Smooth muscle cell (in vitro differentiated cells): ENCODE data around the gene EPS8. TPM values are rescaled to one million over a fixed set of nuclear protein-coding genes. Genes with fewer than 3 reads are reported as not detected.

ENCODE experiments used
- DNase-seq: peaks from one replicate; lab custom pipeline; 2025; ENCODE audit not compliant: unreplicated experiment; lab: John Stamatoyannopoulos, UW
- H2AFZ ChIP-seq: fragments of 200-600 bp; sonication (generic); 2 replicates; pipeline ENCODE4 v1.6.0; 2016; ENCODE audit warnings: antibody characterized with exemption, low read depth, mild to moderate bottlenecking
- H3F3A ChIP-seq: fragments of 200-600 bp; sonication (generic); 2 replicates; pipeline ENCODE4 v1.6.0; 2017; ENCODE audit warnings: antibody characterized with exemption, low read depth
- H3K27ac ChIP-seq: fragments of 200-600 bp; sonication (generic); 2 replicates; pipeline ENCODE4 v1.5.1; 2016; ENCODE audit warnings: low read depth, mild to moderate bottlenecking
- H3K27me3 ChIP-seq: fragments of 200-600 bp; sonication (generic); 2 replicates; pipeline ENCODE4 v1.6.1; 2016; ENCODE audit warnings: low read depth, mild to moderate bottlenecking
- H3K36me3 ChIP-seq: fragments of 200-600 bp; sonication (generic); 2 replicates; pipeline ENCODE4 v1.5.1; 2016; ENCODE audit warnings: low read depth
- H3K4me1 ChIP-seq: fragments of 200-600 bp; sonication (generic); 2 replicates; pipeline ENCODE4 v1.5.1; 2016; ENCODE audit warnings: low read depth
- H3K4me2 ChIP-seq: fragments of 200-600 bp; sonication (generic); 2 replicates; pipeline ENCODE4 v1.6.0; 2016; ENCODE audit warnings: mild to moderate bottlenecking
- H3K4me3 ChIP-seq: fragments of 200-600 bp; sonication (generic); 2 replicates; pipeline ENCODE4 v1.5.1; 2016; ENCODE audit warnings: mild to moderate bottlenecking
- H3K79me2 ChIP-seq: fragments of 200-600 bp; sonication (generic); 2 replicates; pipeline ENCODE4 v1.6.0; 2016; ENCODE audit warnings: low read depth, mild to moderate bottlenecking
- H3K9ac ChIP-seq: fragments of 200-600 bp; sonication (generic); 2 replicates; pipeline ENCODE4 v1.6.0; 2016; ENCODE audit warnings: low read depth
- H3K9me3 ChIP-seq: fragments of 200-600 bp; sonication (generic); replicated peaks from 2 replicates; pipeline ENCODE4 v1.5.1; 2016; ENCODE audit warnings: low read depth
- H4K20me1 ChIP-seq: fragments of 200-600 bp; sonication (generic); 2 replicates; pipeline ENCODE4 v1.6.0; 2016; ENCODE audit warnings: low read depth
- WGBS: methylation state at CpG from one replicate; pipeline ENCODE4 v1.1.7; 2016; ENCODE audit warnings: low lambda C conversion rate; 5-methylcytosine and 5-hydroxymethylcytosine counted together
- polyA plus RNA-seq: library from polyadenylated mRNA; unstranded; fragments of >200 nt; fragmentation: Nextera tagmentation; extraction: Ambion mirVana; gene quantifications from 2 replicates; pipeline ENCODE4 v1.2.1, GENCODE V29; 2016
- total RNA-seq: library from RNA; depleted of rRNA; stranded (reverse); fragments of >200 nt; gene quantifications from 2 replicates; pipeline ENCODE4 v1.2.3, GENCODE V29; 2014
- TF ChIP-seq, protein P1 (sequence below): fragments of 200-600 bp; sonication (generic); IDR thresholded peaks from 2 replicates; pipeline ENCODE4 v1.5.1; 2017; ENCODE audit warnings: borderline replicate concordance, mild to moderate bottlenecking, antibody characterized with exemption; ENCODE audit not compliant: insufficient read depth, poor library complexity, severe bottlenecking

The EPS8 gene
- total and polyA plus RNA-seq, 2 experiments from 2014 or later, result 27.5 to 68.3 TPM

DNA sequence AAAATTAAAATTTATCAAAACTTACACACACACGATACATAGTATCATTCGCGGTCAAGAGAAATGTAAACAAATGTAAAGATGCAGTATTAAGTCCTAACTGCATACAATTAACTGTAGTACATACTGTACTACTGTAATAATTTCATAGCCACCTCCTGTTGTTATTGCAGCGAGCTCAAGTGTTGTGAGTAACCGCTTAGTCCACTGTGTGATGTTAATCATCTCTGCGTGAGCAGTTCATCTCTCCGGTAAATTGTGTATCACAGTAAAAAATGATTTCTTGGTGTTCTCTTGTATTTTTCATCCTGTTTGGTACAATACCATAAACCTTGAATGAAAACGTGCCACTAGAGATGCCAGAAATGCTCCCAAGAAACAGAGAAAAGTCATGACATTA lies 6.5 kb downstream of the EPS8 start:
- no peaks in the 10 kb centered on the region for H3K27me3 ChIP-seq
- peaks cover 11% of the 10 kb centered on the region for H3K4me1 ChIP-seq
- no peaks in the 10 kb centered on the region for H3K9me3 ChIP-seq
- TF ChIP-seq, protein P1, sequence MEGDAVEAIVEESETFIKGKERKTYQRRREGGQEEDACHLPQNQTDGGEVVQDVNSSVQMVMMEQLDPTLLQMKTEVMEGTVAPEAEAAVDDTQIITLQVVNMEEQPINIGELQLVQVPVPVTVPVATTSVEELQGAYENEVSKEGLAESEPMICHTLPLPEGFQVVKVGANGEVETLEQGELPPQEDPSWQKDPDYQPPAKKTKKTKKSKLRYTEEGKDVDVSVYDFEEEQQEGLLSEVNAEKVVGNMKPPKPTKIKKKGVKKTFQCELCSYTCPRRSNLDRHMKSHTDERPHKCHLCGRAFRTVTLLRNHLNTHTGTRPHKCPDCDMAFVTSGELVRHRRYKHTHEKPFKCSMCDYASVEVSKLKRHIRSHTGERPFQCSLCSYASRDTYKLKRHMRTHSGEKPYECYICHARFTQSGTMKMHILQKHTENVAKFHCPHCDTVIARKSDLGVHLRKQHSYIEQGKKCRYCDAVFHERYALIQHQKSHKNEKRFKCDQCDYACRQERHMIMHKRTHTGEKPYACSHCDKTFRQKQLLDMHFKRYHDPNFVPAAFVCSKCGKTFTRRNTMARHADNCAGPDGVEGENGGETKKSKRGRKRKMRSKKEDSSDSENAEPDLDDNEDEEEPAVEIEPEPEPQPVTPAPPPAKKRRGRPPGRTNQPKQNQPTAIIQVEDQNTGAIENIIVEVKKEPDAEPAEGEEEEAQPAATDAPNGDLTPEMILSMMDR, result no peak
- no peak overlapping the region for H3K9ac ChIP-seq
- no peaks in the 10 kb centered on the region for H3K36me3 ChIP-seq
- no peak overlapping the region for H2AFZ ChIP-seq
- peaks cover 89% of the 10 kb centered on the region for H3K79me2 ChIP-seq
- H4K20me1 ChIP-seq, result peaks cover 27% of the 10 kb centered on the region
- DNase-seq, result no peak
- peaks cover 11% of the 10 kb centered on the region for H3F3A ChIP-seq
- H3K27ac ChIP-seq, result no peak overlapping the region
- no peak overlapping the region for H3K4me2 ChIP-seq
- WGBS, result 93% methylated on average over 8 of the region's 8 CpGs
- no peak overlapping the region for H3K4me3 ChIP-seq

DNA sequence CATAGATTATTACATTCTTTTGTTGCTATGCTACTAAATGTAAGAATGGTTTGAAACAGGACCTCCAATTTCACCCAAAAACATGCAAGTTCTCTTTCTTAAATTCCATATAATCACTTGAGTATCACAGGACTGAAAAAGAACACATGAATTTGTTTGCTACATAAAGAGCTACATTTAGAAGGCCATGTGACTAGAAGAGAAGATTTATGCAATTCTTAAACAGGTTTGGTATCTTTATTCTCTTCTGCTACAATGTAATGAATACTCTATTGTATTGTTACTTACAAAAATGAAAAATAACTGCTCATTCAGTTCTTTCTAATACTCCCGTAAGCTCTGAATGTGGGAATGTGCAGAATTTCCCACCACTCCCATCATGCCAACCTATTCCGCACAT lies 9.3 kb downstream of the EPS8 start:
- Histone ChIP-seq H3K4me3 (no peak overlapping the region), H3K4me2 (peak overlapping the region; percentile 76), H3K27me3 (no peaks in the 10 kb centered on the region), H3K79me2 (peaks cover 89% of the 10 kb centered on the region), H4K20me1 (peaks cover 8% of the 10 kb centered on the region), H3F3A (peaks cover 11% of the 10 kb centered on the region), H3K4me1 (peaks cover 11% of the 10 kb centered on the region), H3K36me3 (no peaks in the 10 kb centered on the region), H2AFZ (no peak overlapping the region), H3K9me3 (no peaks in the 10 kb centered on the region), H3K9ac (peak overlapping the region; percentile 1), H3K27ac (peak overlapping the region; percentile 67)
- TF ChIP-seq, protein P1, result no peak
- no peak for DNase-seq
- 63% methylated on average over 2 of the region's 2 CpGs for WGBS

DNA sequence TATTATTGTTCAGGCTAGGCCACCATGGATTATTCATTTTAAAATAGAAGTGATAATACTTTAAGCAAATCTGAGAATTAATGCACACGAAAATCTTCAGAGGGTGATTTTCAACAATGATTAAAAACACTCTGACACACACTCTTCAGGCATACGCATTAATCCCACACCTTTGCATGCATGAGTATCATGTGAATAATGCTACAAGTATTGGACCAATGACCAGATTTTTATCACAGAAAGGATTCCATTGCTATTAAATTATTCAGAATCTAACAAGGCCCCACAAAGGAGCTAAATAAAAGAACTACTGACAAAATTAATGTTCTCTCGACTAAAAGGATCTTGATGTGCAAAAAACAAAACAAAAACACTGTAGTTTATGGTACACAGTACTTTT lies 11.1 kb downstream of the EPS8 start:
- Histone ChIP-seq H4K20me1 (no peaks in the 10 kb centered on the region), H3F3A (peaks cover 11% of the 10 kb centered on the region), H3K36me3 (no peaks in the 10 kb centered on the region), H3K27me3 (no peaks in the 10 kb centered on the region), H3K4me3 (no peak overlapping the region), H3K27ac (no peak overlapping the region), H3K9me3 (no peaks in the 10 kb centered on the region), H3K79me2 (peaks cover 79% of the 10 kb centered on the region), H3K9ac (no peak overlapping the region), H2AFZ (no peak overlapping the region), H3K4me2 (peak overlapping the region; percentile 38), H3K4me1 (peaks cover 11% of the 10 kb centered on the region)
- TF ChIP-seq, protein P1, result no peak
- DNase-seq, result no peak
- WGBS, result 74% methylated on average over 3 of the region's 3 CpGs

DNA sequence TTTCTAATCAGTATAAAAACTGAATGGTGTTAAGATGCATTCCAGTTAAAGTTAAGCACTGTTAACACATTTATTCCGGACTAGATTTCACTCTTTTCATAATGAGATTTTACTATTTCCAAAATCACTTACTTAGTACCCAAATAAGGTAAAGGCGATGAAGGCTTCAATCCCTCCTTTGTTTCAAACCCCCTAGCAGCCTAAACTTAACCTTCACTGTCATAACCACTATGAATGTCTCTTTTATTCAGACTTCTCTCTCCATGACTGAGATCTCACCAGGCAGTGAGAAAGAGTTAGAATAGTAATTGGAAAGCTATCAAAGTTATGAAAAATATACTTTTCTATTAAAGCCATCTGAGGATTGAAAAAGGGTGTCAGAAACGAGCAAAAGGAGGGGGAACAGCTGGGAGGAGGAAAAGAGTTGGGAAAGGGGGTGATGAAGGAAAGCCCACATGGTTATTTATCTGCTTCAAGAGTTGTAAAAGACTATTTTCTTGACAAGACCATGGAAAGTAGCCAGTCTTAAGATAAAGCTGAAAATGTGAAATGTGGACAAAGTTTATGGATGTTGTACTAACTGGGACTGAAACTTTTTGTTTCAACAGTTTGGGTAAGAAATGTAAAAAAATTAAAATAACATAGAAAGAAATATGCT lies 11.7 kb downstream of the EPS8 start:
- Histone ChIP-seq H3K9me3 (no peaks in the 10 kb centered on the region), H3K4me2 (peak overlapping the region; percentile 38), H4K20me1 (no peaks in the 10 kb centered on the region), H3K36me3 (no peaks in the 10 kb centered on the region), H3F3A (peaks cover 11% of the 10 kb centered on the region), H3K27me3 (no peaks in the 10 kb centered on the region), H2AFZ (no peak overlapping the region), H3K79me2 (peaks cover 79% of the 10 kb centered on the region), H3K4me3 (no peak overlapping the region), H3K9ac (no peak overlapping the region), H3K4me1 (peaks cover 11% of the 10 kb centered on the region), H3K27ac (no peak overlapping the region)
- WGBS, result 62% methylated on average over 3 of the region's 3 CpGs
- TF ChIP-seq, protein P1, result no peak
- DNase-seq, result no peak
